ENCODE data around the gene OLFM2.

OLFM2 gene

DNA sequence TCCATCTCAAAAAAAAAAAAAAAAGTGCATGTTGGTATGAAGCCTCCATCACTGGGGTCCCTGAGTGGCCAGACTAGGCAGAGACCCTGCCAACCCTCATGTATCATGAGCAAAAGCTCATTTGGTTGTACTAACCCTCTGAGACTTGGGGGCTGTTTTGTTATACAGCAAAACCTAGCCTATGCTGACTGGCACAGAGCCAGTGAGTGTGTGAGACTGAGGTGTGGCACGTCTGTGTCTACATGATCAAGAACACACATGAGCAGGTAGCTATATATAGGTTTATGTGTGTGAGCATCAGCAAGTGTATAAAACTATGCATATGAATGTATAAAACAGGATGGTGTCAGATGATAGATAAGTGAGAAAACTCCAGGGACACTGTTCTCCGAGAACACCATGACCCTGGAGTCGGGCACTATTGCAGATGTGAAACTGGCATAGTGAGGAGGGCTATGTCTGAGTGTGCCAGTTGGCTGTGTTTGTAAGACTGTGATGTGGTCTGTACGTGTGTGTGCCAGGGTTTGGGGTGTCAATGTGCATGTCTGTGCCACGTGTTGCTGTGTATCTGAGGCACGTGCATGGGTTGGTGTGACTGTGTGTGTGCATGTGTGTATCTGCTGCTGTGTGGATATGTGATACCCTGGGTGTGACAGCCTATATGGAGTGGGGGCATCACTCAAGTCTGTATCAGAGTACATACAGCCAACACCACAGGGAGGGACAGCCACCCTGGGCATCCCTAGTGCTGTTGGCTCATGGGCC lies 44.5 kb downstream of the OLFM2 start:
- no peak for DNase-seq (ENCODE audit: low read depth)
- TF ChIP-seq, protein P1, sequence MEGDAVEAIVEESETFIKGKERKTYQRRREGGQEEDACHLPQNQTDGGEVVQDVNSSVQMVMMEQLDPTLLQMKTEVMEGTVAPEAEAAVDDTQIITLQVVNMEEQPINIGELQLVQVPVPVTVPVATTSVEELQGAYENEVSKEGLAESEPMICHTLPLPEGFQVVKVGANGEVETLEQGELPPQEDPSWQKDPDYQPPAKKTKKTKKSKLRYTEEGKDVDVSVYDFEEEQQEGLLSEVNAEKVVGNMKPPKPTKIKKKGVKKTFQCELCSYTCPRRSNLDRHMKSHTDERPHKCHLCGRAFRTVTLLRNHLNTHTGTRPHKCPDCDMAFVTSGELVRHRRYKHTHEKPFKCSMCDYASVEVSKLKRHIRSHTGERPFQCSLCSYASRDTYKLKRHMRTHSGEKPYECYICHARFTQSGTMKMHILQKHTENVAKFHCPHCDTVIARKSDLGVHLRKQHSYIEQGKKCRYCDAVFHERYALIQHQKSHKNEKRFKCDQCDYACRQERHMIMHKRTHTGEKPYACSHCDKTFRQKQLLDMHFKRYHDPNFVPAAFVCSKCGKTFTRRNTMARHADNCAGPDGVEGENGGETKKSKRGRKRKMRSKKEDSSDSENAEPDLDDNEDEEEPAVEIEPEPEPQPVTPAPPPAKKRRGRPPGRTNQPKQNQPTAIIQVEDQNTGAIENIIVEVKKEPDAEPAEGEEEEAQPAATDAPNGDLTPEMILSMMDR (conservative IDR thresholded peaks at IDR 0.05; ENCODE audit: control insufficient read depth, insufficient read depth, low read depth, low read length), result no peak
- H3K4me3 ChIP-seq (ENCODE audit: control insufficient read depth, low read depth, low read length), result no peak overlapping the region

DNA sequence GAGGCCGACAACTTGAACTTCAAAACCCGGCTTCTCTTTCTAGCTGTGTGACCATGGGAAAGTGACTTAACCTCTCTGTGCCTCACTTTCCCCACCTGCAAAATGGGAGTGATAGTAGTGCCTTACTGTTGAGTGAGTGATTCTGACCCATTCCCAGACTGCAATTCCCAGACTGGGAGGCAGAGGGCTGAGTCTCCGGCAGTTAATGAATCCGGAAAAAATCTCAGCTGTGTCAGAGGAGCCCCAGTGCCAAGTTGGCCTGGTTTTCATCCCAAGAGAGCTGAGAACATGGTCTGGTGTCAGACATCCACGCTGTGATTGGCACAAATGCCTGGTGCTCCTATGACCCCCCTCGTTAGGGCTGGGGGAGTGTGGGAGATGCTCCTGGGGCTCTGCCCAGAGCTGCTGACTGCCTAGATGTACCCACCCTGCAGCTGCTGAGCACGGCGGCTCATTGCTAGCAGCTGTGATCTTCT lies 51.2 kb downstream of the OLFM2 start:
- TF ChIP-seq, protein P1 (conservative IDR thresholded peaks at IDR 0.05; ENCODE audit: control insufficient read depth, insufficient read depth, low read depth, low read length), result peak; percentile 56
- H3K4me3 ChIP-seq (ENCODE audit: control insufficient read depth, low read depth, low read length), result no peak overlapping the region
- peak; percentile 70 for DNase-seq (ENCODE audit: low read depth)

DNA sequence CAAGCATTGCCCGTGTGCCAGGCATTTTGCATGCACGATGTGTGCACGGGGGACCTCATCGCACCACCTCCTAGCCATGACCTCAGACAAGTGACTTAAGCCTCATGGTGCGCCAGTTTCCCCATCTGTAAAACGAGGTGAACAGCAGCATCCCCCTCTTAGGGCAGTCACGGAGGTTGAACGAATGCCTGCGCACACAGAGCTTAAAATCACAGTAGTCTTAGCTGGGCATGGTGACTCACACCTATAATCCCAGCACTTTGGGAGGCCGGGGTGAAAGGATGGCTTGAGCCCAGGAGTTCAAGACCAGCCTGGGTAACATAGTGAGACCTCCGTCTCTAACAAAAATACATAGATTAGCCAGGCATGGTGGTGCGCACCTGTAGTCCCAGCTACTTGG lies 52.6 kb downstream of the OLFM2 start:
- H3K4me3 ChIP-seq (ENCODE audit: control insufficient read depth, low read depth, low read length), result no peak overlapping the region
- DNase-seq (ENCODE audit: low read depth), result no peak
- TF ChIP-seq, protein P1 (conservative IDR thresholded peaks at IDR 0.05; ENCODE audit: control insufficient read depth, insufficient read depth, low read depth, low read length), result no peak

DNA sequence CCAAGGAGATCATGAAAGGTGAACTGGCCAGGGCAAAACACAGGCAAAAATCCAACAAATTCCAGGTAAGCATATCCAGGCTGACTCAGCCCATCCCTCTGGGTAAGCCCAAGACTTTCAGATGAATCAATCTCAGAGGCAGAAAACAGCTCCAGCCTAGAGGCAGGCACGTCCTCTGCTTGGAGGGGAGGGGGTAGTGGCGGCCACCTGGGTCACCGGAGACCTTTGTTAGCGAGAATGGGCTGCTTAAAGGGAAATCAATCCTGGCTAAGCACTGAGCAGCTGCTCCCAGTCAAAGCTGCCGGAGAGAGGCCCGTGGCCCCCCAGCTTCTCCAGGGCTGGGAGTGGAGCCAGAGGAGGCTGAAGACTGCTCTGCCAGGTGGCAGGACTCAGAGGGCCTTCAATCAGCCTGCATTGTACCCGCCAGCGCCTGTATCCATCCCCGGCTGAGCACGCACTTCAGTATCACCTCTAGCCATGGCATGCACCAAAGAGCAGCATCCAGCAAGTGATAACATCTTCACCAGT lies 53.0 kb downstream of the OLFM2 start:
- no peak overlapping the region for H3K4me3 ChIP-seq (ENCODE audit: control insufficient read depth, low read depth, low read length)
- no peak for DNase-seq (ENCODE audit: low read depth)
- TF ChIP-seq, protein P1 (conservative IDR thresholded peaks at IDR 0.05; ENCODE audit: control insufficient read depth, insufficient read depth, low read depth, low read length), result no peak

DNA sequence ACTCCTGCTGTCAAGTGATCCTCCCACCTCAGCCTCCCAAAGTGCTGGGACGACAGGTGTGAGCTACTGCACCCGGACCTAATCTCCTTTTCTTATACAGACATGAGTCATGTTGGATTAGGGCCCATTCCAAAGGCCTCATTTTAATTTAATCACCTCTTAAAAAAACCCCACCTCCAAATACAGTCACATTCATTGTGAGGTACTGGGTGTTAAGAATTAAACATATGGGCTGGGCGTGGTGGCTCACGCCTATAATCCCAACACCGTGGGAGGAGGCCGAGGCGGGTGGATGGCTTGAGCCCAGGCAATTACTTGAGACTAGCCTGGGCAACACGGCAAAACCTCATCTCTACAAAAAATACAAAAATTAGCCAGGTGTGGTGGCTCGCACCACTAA lies 54.6 kb downstream of the OLFM2 start:
- no peak overlapping the region for H3K4me3 ChIP-seq (ENCODE audit: control insufficient read depth, low read depth, low read length)
- no peak for DNase-seq (ENCODE audit: low read depth)
- TF ChIP-seq, protein P1 (conservative IDR thresholded peaks at IDR 0.05; ENCODE audit: control insufficient read depth, insufficient read depth, low read depth, low read length), result no peak

DNA sequence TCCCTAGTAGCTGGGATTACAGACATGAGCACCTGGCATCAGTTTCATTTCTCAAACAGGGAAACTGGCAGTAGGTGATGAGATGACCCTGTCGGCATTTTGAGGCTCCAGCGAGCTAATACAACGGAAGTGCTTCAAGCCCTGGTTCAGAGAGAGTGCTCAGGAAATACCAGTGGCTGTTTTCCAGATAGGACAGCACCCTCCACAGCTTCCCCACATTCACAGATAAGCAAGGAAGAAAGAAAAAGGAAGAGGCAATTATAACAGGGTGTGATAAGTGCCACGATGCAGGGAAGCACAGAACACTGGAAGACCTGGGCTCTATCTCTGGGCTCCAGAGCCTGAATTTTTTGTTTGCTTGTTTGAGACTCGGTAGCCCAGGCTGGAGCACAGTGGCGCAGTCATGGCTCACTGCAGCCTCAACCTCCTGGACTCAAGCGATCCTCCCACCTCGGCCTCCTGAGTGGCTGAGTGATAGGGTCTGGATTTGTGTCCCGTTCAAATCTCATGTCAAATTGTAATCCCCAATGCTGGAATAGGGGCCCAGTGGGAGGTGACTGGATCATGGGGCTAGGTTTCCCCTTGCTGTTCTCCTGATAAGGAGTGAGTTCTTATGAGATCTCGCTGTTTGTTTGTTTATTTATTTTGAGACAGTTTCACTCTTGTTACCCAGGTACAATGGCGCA lies 57.7 kb downstream of the OLFM2 start:
- TF ChIP-seq, protein P1 (conservative IDR thresholded peaks at IDR 0.05; ENCODE audit: control insufficient read depth, insufficient read depth, low read depth, low read length), result no peak
- DNase-seq (ENCODE audit: low read depth), result no peak
- no peak overlapping the region for H3K4me3 ChIP-seq (ENCODE audit: control insufficient read depth, low read depth, low read length)

Data from fibroblast of mammary gland (primary cell).